MM.1S (cell line): ENCODE data around the gene SPATS2.

Experiments
- DNase-seq: peaks from one replicate; pipeline ENCODE4 v3.0.0-alpha.2; 2015
- H2AFZ ChIP-seq: fragments of 300-600 bp; sonication (generic); 2 replicates; pipeline ENCODE4 v1.6.0; 2016; ENCODE audit warnings: antibody characterized with exemption, low read length
- H3F3A ChIP-seq: fragments of 300-600 bp; sonication (generic); 2 replicates; pipeline ENCODE4 v1.6.1; 2016; ENCODE audit warnings: mild to moderate bottlenecking, antibody characterized with exemption, low read length, moderate library complexity, mixed read lengths; ENCODE audit not compliant: insufficient read depth
- H3K27ac ChIP-seq: fragments of 300-600 bp; sonication (generic); 2 replicates; pipeline ENCODE4 v1.5.1; 2016; ENCODE audit warnings: mild to moderate bottlenecking, low read length
- H3K27me3 ChIP-seq: fragments of 300-600 bp; sonication (generic); replicated peaks from 2 replicates; pipeline ENCODE4 v1.6.0; 2016; ENCODE audit warnings: low read length; ENCODE audit not compliant: insufficient read depth
- H3K36me3 ChIP-seq: fragments of 300-600 bp; sonication (generic); replicated peaks from 2 replicates; pipeline ENCODE4 v1.6.1; 2016; ENCODE audit warnings: mild to moderate bottlenecking, low read length, mixed read lengths; ENCODE audit not compliant: insufficient read depth
- H3K4me1 ChIP-seq: fragments of 300-600 bp; sonication (generic); 2 replicates; pipeline ENCODE4 v1.6.1; 2016; ENCODE audit warnings: low read length, mixed read lengths
- H3K4me2 ChIP-seq: fragments of 300-600 bp; sonication (generic); 2 replicates; pipeline ENCODE4 v1.6.0; 2016; ENCODE audit warnings: low read depth, low read length
- H3K4me3 ChIP-seq: fragments of 300-600 bp; sonication (generic); 2 replicates; pipeline ENCODE4 v1.5.1; 2016; ENCODE audit warnings: low read length, mixed read lengths
- H3K79me2 ChIP-seq: fragments of 300-600 bp; sonication (generic); 2 replicates; pipeline ENCODE4 v1.6.1; 2016; ENCODE audit warnings: mixed run types, low read length, mixed read lengths
- H3K9ac ChIP-seq: fragments of 300-600 bp; sonication (generic); 2 replicates; pipeline ENCODE4 v1.6.1; 2016; ENCODE audit warnings: low read length, mixed read lengths
- H3K9me2 ChIP-seq: fragments of 300-600 bp; sonication (generic); replicated peaks from 2 replicates; pipeline ENCODE4 v1.6.1; 2016; ENCODE audit warnings: mild to moderate bottlenecking, low read length, mixed read lengths; ENCODE audit not compliant: insufficient read depth
- H3K9me3 ChIP-seq: fragments of 300-600 bp; sonication (generic); replicated peaks from 2 replicates; pipeline ENCODE4 v1.6.1; 2016; ENCODE audit warnings: mild to moderate bottlenecking, low read length, mixed read lengths; ENCODE audit not compliant: insufficient read depth
- H4K20me1 ChIP-seq: fragments of 300-600 bp; sonication (generic); 2 replicates; pipeline ENCODE4 v1.6.1; 2016; ENCODE audit warnings: mild to moderate bottlenecking, low read length, moderate library complexity, mixed read lengths; ENCODE audit not compliant: insufficient read depth
- CTCF ChIP-seq: fragments of 300-600 bp; sonication (generic); IDR thresholded peaks from 2 replicates; pipeline ENCODE4 v1.5.1; 2016; ENCODE audit warnings: antibody characterized with exemption, low read length, mixed read lengths
- EZH2 ChIP-seq: fragments of 300-600 bp; sonication (generic); optimal IDR thresholded peaks from 2 replicates; pipeline ENCODE3; 2017; ENCODE audit warnings: low read depth, mild to moderate bottlenecking, antibody characterized with exemption, low read length, mixed read lengths
- EZH2phosphoT487 ChIP-seq: fragments of 300-600 bp; sonication (generic); IDR thresholded peaks from 2 replicates; pipeline ENCODE4 v1.6.1; 2018; ENCODE audit warnings: antibody characterized with exemption, low read length

SPATS2 gene

GRCh38 chr12:49549735-49550692 is 182.8 kb downstream of the SPATS2 start:
- no peak overlapping the region for H3K4me2 ChIP-seq
- TF ChIP-seq EZH2phosphoT487 (no peak), CTCF (no peak)
- no peaks in the 10 kb centered on the region for H3K9me2 ChIP-seq
- no peaks in the 10 kb centered on the region for H3K4me1 ChIP-seq
- no peak overlapping the region for H3K9ac ChIP-seq
- no peaks in the 10 kb centered on the region for H3F3A ChIP-seq
- no peak for DNase-seq
- H3K79me2 ChIP-seq = no peaks in the 10 kb centered on the region
- no peaks in the 10 kb centered on the region for H3K9me3 ChIP-seq
- no peak overlapping the region for H3K4me3 ChIP-seq
- no peaks in the 10 kb centered on the region for H4K20me1 ChIP-seq
- no peak overlapping the region for H3K27ac ChIP-seq
- no peaks in the 10 kb centered on the region for H3K36me3 ChIP-seq
- 0 out of 2 replicates have a peak overlapping the region, but pooled peaks have one; percentile 67 for H2AFZ ChIP-seq
- peaks cover 54% of the 10 kb centered on the region for H3K27me3 ChIP-seq

GRCh38 chr12:49550693-49551252 is 183.5 kb downstream of the SPATS2 start:
- peaks cover 54% of the 10 kb centered on the region for H3K27me3 ChIP-seq
- H3K9me3 ChIP-seq = no peaks in the 10 kb centered on the region
- H3K4me1 ChIP-seq = no peaks in the 10 kb centered on the region
- TF ChIP-seq CTCF (no peak), EZH2 (no peak), EZH2phosphoT487 (no peak)
- H3K9me2 ChIP-seq = no peaks in the 10 kb centered on the region
- no peak overlapping the region for H3K27ac ChIP-seq
- H2AFZ ChIP-seq = no peak overlapping the region
- H3K4me2 ChIP-seq = no peak overlapping the region
- H3K36me3 ChIP-seq = no peaks in the 10 kb centered on the region
- no peak for DNase-seq
- H3F3A ChIP-seq = no peaks in the 10 kb centered on the region
- no peaks in the 10 kb centered on the region for H4K20me1 ChIP-seq
- H3K4me3 ChIP-seq = no peak overlapping the region
- no peaks in the 10 kb centered on the region for H3K79me2 ChIP-seq
- H3K9ac ChIP-seq = no peak overlapping the region

- no peaks in the 10 kb centered on the region for H3K79me2 ChIP-seq
- H3K4me3 ChIP-seq = no peak overlapping the region
- H2AFZ ChIP-seq = no peak overlapping the region
- no peaks in the 10 kb centered on the region for H3F3A ChIP-seq
- no peaks in the 10 kb centered on the region for H3K9me3 ChIP-seq
- no peak for DNase-seq
- no peak overlapping the region for H3K9ac ChIP-seq
- H3K27me3 ChIP-seq = peaks cover 54% of the 10 kb centered on the region
- no peaks in the 10 kb centered on the region for H4K20me1 ChIP-seq
- no peaks in the 10 kb centered on the region for H3K9me2 ChIP-seq
- no peak overlapping the region for H3K27ac ChIP-seq
- no peaks in the 10 kb centered on the region for H3K4me1 ChIP-seq
- no peak overlapping the region for H3K4me2 ChIP-seq
- H3K36me3 ChIP-seq = no peaks in the 10 kb centered on the region
- no peak for TF ChIP-seq CTCF
- TF ChIP-seq EZH2phosphoT487 = no peak
- TF ChIP-seq EZH2 = no peak
Measured at GRCh38 chr12:49552014-49552413, 184.8 kb downstream of the SPATS2 start.
